GM12878 (cell line): Measurements from ENCODE around the gene ATP5F1D. TPM values are rescaled to one million over a fixed set of nuclear protein-coding genes. Genes with fewer than 3 reads are reported as not detected.
A peak's percentile ranks its signal among the peaks of the same experiment; 100 is the strongest.

Experiments
- CHD1 ChIP-seq: IDR thresholded peaks from 2 replicates; pipeline ENCODE4 v1.6.1; 2012; ENCODE audit warnings: low read depth, low read length, improper control_type of control experiment
- CHD4 ChIP-seq: fragments of 200-600 bp; sonication (generic); IDR thresholded peaks from 2 replicates; pipeline ENCODE4 v1.6.1; 2016; ENCODE audit warnings: mild to moderate bottlenecking
- MXI1 ChIP-seq: fragments of 150-350 bp; IDR thresholded peaks from 2 replicates; pipeline ENCODE4 v1.6.1; 2011; ENCODE audit warnings: low read depth, mild to moderate bottlenecking, inconsistent platforms, low read length, improper control_type of control experiment
- MYB ChIP-seq: fragments of 150-350 bp; IDR thresholded peaks from 2 replicates; pipeline ENCODE4 v1.6.1; 2014; ENCODE audit warnings: mild to moderate bottlenecking, low read depth, low read length, borderline replicate concordance
- NFYA ChIP-seq: IDR thresholded peaks from 2 replicates; pipeline ENCODE4 v1.6.1; 2011; ENCODE audit warnings: low read depth, mild to moderate bottlenecking, low read length, improper control_type of control experiment, borderline replicate concordance
- RBBP5 ChIP-seq: fragments of 200-600 bp; sonication (generic); conservative IDR thresholded peaks from 2 replicates; pipeline ENCODE4 v1.6.1; 2016
- SIN3A ChIP-seq: IDR thresholded peaks from 2 replicates; pipeline ENCODE4 v1.6.1; 2012; ENCODE audit warnings: low read depth, low read length, improper control_type of control experiment
- SMAD5 ChIP-seq: IDR thresholded peaks from 2 replicates; pipeline ENCODE4 v1.6.1; 2016; ENCODE audit warnings: antibody characterized with exemption, low read depth
- SMC3 ChIP-seq: IDR thresholded peaks from 2 replicates; pipeline ENCODE4 v1.6.1; 2011; ENCODE audit warnings: low read length, improper control_type of control experiment, borderline replicate concordance
- SREBF2 ChIP-seq: IDR thresholded peaks from 2 replicates; pipeline ENCODE4 v1.6.1; 2012; ENCODE audit warnings: mild to moderate bottlenecking, low read length
- STAT1 ChIP-seq: fragments of 450-650 bp; conservative IDR thresholded peaks from 2 replicates; pipeline ENCODE4 v1.6.1; 2014; ENCODE audit warnings: antibody characterized with exemption, mild to moderate bottlenecking
- ZNF622 ChIP-seq: fragments of 450-650 bp; IDR thresholded peaks from 2 replicates; pipeline ENCODE4 v1.6.1; 2017; ENCODE audit warnings: mild to moderate bottlenecking, inconsistent platforms
- ZZZ3 ChIP-seq: IDR thresholded peaks from 2 replicates; pipeline ENCODE4 v1.6.1; 2011; ENCODE audit warnings: low read depth; ENCODE audit not compliant: control insufficient read depth, insufficient read length
- polyA plus RNA-seq, 11 experiments: library from polyadenylated mRNA; depleted of rRNA in 4 of 11; unstranded in 6 of 11; stranded (reverse) in 5 of 11; fragments of >200 nt; fragmentation: Nextera tagmentation in 4 of 11; fragmentation: Illumina TruSeq in 1 of 11; extraction: Ambion mirVana in 4 of 11; extraction: Trizol in 1 of 11; gene quantifications; 1 replicate in 1 of 11; 2 replicates in 10 of 11; pipeline versions ENCODE4 v1.2.1 to v1.2.3, GENCODE V29; 2011 to 2016; ENCODE audit warnings: inconsistent platforms in 2 of 11, missing spikeins in 2 of 11, low read depth in 1 of 11
- total RNA-seq, 4 experiments: library from RNA; depleted of rRNA in 3 of 4; stranded (reverse); fragments of >200 nt in 3 of 4; fragmentation: Illumina TruSeq in 1 of 4; extraction: Trizol in 1 of 4; gene quantifications; 2 replicates each; pipeline versions ENCODE4 v1.2.1 to v1.2.3, GENCODE V29; 2013 to 2021
- TF ChIP-seq, protein P1 (sequence below): fragments of 450-650 bp; IDR thresholded peaks from 2 replicates; pipeline ENCODE4 v1.6.1; 2014; ENCODE audit warnings: mild to moderate bottlenecking
- TF ChIP-seq, protein P2 (sequence below): fragments of 450-650 bp; IDR thresholded peaks from 2 replicates; pipeline ENCODE4 v1.6.1; 2017; ENCODE audit warnings: antibody characterized with exemption, mild to moderate bottlenecking, moderate library complexity
- TF ChIP-seq, protein P3 (sequence below): IDR thresholded peaks from 2 replicates; pipeline ENCODE4 v1.6.1; 2011; ENCODE audit warnings: borderline replicate concordance, low read depth, mild to moderate bottlenecking, moderate library complexity, mixed read lengths, low read length; ENCODE audit not compliant: insufficient read depth; ENCODE audit errors: extremely low read length
- TF ChIP-seq, protein P4 (sequence below): fragments of 450-650 bp; conservative IDR thresholded peaks from 2 replicates; pipeline ENCODE4 v1.6.1; 2017; ENCODE audit warnings: mild to moderate bottlenecking, moderate library complexity
- TF ChIP-seq, protein P5 (sequence below): fragments of 150-350 bp; IDR thresholded peaks from 2 replicates; pipeline ENCODE4 v1.6.1; 2014; ENCODE audit warnings: mild to moderate bottlenecking, low read depth, low read length
- TF ChIP-seq, protein P6 (sequence below): fragments of 450-650 bp; IDR thresholded peaks from 2 replicates; pipeline ENCODE4 v1.6.1; 2017; ENCODE audit warnings: borderline replicate concordance

The ATP5F1D gene
- total and polyA plus RNA-seq, 10 of the 15 experiments (the other 5 are each of a cell fraction or from before 2014, with no cell fraction given): 7.2 to 357 (median 49.5) TPM

DNA sequence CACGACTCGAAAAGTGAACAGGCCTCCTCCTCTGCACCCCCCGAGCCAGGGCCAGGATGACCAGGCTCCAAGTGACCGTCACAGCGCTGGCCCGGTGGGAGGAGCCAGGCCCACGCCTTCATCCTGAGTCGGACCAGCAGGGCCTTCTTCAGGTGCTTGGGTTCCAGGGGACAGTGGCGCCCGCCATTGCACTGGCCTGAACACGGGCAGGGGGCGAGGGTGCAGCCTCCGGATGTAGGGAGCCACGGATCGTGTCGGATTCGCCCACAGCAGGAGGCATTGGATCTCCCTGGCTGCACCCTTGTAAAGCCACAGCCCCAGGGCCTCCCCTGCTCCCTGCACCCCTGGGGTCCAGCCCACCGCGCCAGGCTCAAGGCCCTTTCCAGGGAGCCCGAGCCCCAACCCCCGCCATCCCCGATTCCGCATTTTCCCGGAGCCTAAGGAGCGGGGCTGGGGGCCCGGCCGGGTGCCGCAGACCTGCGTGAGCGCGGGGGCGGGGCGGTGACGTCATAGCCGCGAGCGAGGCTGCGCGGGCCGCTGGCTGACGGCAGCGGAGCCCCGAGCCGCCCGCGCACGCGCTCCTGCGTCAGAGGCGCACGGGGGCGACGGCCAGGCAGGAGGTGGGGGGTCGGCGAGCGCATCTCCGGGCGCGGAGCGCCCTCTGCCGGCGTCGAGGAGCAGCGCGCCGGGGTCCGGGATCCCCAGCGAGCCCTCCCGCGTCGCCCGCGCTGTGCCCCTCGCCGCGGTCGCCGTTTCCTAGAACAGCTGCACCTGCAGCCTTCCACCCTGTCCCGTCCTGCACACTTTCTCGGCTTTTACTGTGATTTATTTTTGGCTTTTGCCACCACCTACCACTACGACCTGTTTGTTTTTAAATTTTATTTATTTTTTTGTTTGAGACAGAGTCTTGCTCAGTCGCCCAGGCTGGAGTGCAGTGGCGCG is 1.5 kb upstream of the ATP5F1D start (continued):
- TF ChIP-seq, protein P1, sequence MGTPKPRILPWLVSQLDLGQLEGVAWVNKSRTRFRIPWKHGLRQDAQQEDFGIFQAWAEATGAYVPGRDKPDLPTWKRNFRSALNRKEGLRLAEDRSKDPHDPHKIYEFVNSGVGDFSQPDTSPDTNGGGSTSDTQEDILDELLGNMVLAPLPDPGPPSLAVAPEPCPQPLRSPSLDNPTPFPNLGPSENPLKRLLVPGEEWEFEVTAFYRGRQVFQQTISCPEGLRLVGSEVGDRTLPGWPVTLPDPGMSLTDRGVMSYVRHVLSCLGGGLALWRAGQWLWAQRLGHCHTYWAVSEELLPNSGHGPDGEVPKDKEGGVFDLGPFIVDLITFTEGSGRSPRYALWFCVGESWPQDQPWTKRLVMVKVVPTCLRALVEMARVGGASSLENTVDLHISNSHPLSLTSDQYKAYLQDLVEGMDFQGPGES: no peak
- peak; percentile 56; the same call in 1 of the 2 replicates for TF ChIP-seq STAT1
- TF ChIP-seq CHD1: no peak
- no peak for TF ChIP-seq MYB
- TF ChIP-seq CHD4: no peak
- TF ChIP-seq, protein P2, sequence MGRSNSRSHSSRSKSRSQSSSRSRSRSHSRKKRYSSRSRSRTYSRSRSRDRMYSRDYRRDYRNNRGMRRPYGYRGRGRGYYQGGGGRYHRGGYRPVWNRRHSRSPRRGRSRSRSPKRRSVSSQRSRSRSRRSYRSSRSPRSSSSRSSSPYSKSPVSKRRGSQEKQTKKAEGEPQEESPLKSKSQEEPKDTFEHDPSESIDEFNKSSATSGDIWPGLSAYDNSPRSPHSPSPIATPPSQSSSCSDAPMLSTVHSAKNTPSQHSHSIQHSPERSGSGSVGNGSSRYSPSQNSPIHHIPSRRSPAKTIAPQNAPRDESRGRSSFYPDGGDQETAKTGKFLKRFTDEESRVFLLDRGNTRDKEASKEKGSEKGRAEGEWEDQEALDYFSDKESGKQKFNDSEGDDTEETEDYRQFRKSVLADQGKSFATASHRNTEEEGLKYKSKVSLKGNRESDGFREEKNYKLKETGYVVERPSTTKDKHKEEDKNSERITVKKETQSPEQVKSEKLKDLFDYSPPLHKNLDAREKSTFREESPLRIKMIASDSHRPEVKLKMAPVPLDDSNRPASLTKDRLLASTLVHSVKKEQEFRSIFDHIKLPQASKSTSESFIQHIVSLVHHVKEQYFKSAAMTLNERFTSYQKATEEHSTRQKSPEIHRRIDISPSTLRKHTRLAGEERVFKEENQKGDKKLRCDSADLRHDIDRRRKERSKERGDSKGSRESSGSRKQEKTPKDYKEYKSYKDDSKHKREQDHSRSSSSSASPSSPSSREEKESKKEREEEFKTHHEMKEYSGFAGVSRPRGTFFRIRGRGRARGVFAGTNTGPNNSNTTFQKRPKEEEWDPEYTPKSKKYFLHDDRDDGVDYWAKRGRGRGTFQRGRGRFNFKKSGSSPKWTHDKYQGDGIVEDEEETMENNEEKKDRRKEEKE: no peak
- TF ChIP-seq RBBP5: no peak
- no peak; the same call in 1 of the 2 replicates for TF ChIP-seq MXI1
- TF ChIP-seq, protein P3, sequence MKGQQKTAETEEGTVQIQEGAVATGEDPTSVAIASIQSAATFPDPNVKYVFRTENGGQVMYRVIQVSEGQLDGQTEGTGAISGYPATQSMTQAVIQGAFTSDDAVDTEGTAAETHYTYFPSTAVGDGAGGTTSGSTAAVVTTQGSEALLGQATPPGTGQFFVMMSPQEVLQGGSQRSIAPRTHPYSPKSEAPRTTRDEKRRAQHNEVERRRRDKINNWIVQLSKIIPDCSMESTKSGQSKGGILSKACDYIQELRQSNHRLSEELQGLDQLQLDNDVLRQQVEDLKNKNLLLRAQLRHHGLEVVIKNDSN: no peak
- TF ChIP-seq, protein P4, sequence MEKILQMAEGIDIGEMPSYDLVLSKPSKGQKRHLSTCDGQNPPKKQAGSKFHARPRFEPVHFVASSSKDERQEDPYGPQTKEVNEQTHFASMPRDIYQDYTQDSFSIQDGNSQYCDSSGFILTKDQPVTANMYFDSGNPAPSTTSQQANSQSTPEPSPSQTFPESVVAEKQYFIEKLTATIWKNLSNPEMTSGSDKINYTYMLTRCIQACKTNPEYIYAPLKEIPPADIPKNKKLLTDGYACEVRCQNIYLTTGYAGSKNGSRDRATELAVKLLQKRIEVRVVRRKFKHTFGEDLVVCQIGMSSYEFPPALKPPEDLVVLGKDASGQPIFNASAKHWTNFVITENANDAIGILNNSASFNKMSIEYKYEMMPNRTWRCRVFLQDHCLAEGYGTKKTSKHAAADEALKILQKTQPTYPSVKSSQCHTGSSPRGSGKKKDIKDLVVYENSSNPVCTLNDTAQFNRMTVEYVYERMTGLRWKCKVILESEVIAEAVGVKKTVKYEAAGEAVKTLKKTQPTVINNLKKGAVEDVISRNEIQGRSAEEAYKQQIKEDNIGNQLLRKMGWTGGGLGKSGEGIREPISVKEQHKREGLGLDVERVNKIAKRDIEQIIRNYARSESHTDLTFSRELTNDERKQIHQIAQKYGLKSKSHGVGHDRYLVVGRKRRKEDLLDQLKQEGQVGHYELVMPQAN: peak; percentile 69
- no peak for TF ChIP-seq SMAD5
- TF ChIP-seq SMC3: peak; percentile 55
- TF ChIP-seq SREBF2: no peak
- no peak for TF ChIP-seq ZNF622
- TF ChIP-seq SIN3A: no peak
- TF ChIP-seq, protein P5, sequence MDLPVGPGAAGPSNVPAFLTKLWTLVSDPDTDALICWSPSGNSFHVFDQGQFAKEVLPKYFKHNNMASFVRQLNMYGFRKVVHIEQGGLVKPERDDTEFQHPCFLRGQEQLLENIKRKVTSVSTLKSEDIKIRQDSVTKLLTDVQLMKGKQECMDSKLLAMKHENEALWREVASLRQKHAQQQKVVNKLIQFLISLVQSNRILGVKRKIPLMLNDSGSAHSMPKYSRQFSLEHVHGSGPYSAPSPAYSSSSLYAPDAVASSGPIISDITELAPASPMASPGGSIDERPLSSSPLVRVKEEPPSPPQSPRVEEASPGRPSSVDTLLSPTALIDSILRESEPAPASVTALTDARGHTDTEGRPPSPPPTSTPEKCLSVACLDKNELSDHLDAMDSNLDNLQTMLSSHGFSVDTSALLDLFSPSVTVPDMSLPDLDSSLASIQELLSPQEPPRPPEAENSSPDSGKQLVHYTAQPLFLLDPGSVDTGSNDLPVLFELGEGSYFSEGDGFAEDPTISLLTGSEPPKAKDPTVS: no peak
- TF ChIP-seq, protein P6, sequence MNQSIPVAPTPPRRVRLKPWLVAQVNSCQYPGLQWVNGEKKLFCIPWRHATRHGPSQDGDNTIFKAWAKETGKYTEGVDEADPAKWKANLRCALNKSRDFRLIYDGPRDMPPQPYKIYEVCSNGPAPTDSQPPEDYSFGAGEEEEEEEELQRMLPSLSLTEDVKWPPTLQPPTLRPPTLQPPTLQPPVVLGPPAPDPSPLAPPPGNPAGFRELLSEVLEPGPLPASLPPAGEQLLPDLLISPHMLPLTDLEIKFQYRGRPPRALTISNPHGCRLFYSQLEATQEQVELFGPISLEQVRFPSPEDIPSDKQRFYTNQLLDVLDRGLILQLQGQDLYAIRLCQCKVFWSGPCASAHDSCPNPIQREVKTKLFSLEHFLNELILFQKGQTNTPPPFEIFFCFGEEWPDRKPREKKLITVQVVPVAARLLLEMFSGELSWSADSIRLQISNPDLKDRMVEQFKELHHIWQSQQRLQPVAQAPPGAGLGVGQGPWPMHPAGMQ: no peak
- TF ChIP-seq ZZZ3: no peak
- TF ChIP-seq NFYA: no peak
